Panc1 (cell line): ENCODE measurements around the gene ZC2HC1B. TPM values are rescaled to one million over a fixed set of nuclear protein-coding genes. Genes with fewer than 3 reads are reported as not detected.

Experiments
- ATAC-seq: fragments of 200-7000 bp; cut with Tn5 transposase; 2 replicates; pipeline ENCODE4 v1.9.1; 2020; ENCODE audit warnings: mild to moderate bottlenecking, moderate library complexity
- BruUV-seq: library from RNA; stranded (reverse); fragments of 400-500 nt; replicated peaks from 2 replicates; lab custom pipeline; 2021; lab: Mats Ljungman, UMichigan
- CTCF ChIA-PET: fragments of 300-600 bp; sonication (Branson Sonifier 250); formaldehyde crosslinking; loops from one replicate; lab custom pipeline; 2022; ENCODE audit warnings: antibody characterized with exemption; lab: Charles Lee
- POLR2A ChIA-PET: fragments of 300-600 bp; sonication (Branson Sonifier 250); formaldehyde crosslinking; loops from one replicate; lab custom pipeline; 2022; ENCODE audit warnings: antibody characterized with exemption; lab: Charles Lee
- DNase-seq: peaks from one replicate; pipeline ENCODE4 v3.0.0-alpha.2; 2010; ENCODE audit warnings: low read depth, low spot score
- H3K27ac ChIP-seq: 2 replicates; pipeline ENCODE4 v1.5.1; 2011; ENCODE audit warnings: mild to moderate bottlenecking, low read length, inconsistent platforms
- H3K27me3 ChIP-seq: fragments of 200-500 bp; sonication (Bioruptor generic); 2 replicates; pipeline ENCODE4 v1.6.0; 2014; ENCODE audit warnings: low read length, inconsistent platforms; ENCODE audit not compliant: control insufficient read depth, insufficient read depth
- H3K36me3 ChIP-seq: fragments of 200-500 bp; sonication (Bioruptor generic); 2 replicates; pipeline ENCODE4 v1.5.1; 2014; ENCODE audit warnings: inconsistent platforms, mild to moderate bottlenecking, low read length, moderate library complexity; ENCODE audit not compliant: control insufficient read depth, insufficient read depth
- H3K4me1 ChIP-seq: 2 replicates; pipeline ENCODE4 v1.5.1; 2011; ENCODE audit warnings: inconsistent platforms, mild to moderate bottlenecking, low read length, moderate library complexity; ENCODE audit not compliant: control insufficient read depth, insufficient read depth
- H3K4me3 ChIP-seq, 2 experiments: 2 replicates each; pipeline ENCODE4 v1.5.1; 2011 to 2012; ENCODE audit warnings: low read depth in 2 of 2, low read length in 2 of 2, mild to moderate bottlenecking in 2 of 2, inconsistent platforms in 1 of 2, moderate library complexity in 1 of 2
- H3K9me3 ChIP-seq: fragments of 200-500 bp; sonication (Bioruptor generic); 2 replicates; pipeline ENCODE4 v1.5.1; 2014; ENCODE audit warnings: low read depth, mild to moderate bottlenecking, inconsistent platforms, low read length, moderate library complexity; ENCODE audit not compliant: control insufficient read depth, insufficient read depth
- POLR2AphosphoS5 ChIP-seq: IDR thresholded peaks from 2 replicates; pipeline ENCODE4 v1.6.1; 2012; ENCODE audit warnings: mild to moderate bottlenecking, low read depth, low read length, moderate library complexity
- SIN3A ChIP-seq: IDR thresholded peaks from 2 replicates; pipeline ENCODE4 v1.6.1; 2012; ENCODE audit warnings: low read depth, mild to moderate bottlenecking, low read length, moderate library complexity, borderline replicate concordance; ENCODE audit not compliant: insufficient read depth
- TCF7L2 ChIP-seq: IDR thresholded peaks from 2 replicates; pipeline ENCODE4 v1.6.1; 2011; ENCODE audit warnings: mild to moderate bottlenecking, low read depth, low read length, inconsistent platforms
- in situ Hi-C: cut with HindIII; loops from 2 replicates; pipeline ENCODE4 v1.10.0; 2016; ENCODE audit warnings: low sequenced_read_pairs, low pct_unique_long_range_greater_than_20kb
- intact Hi-C: fragments of 100-400 bp; cut with micrococcal nuclease; formaldehyde crosslinking; loops from one replicate; pipeline ENCODE4 v1.10.0; 2022; ENCODE audit not compliant: unreplicated experiment
- total RNA-seq: library from RNA; stranded (reverse); gene quantifications from one replicate; pipeline ENCODE4 v1.2.1, GENCODE V29; 2021; ENCODE audit not compliant: unreplicated experiment
- TF ChIP-seq, protein P1 (sequence below), 2 experiments: IDR thresholded peaks; 2 replicates each; pipeline ENCODE4 v1.6.1; 2011 to 2012; ENCODE audit warnings: low read depth in 2 of 2, control low read depth in 1 of 2, low read length in 1 of 2, mild to moderate bottlenecking in 1 of 2, moderate library complexity in 1 of 2; ENCODE audit not compliant: insufficient read depth in 1 of 2
- TF ChIP-seq, protein P2 (sequence below): fragments of 450-650 bp; IDR thresholded peaks from 2 replicates; pipeline ENCODE4 v1.5.1; 2017; ENCODE audit warnings: mild to moderate bottlenecking

ZC2HC1B gene
- total RNA-seq, 1 experiment from 2014 or later = not detected

DNA sequence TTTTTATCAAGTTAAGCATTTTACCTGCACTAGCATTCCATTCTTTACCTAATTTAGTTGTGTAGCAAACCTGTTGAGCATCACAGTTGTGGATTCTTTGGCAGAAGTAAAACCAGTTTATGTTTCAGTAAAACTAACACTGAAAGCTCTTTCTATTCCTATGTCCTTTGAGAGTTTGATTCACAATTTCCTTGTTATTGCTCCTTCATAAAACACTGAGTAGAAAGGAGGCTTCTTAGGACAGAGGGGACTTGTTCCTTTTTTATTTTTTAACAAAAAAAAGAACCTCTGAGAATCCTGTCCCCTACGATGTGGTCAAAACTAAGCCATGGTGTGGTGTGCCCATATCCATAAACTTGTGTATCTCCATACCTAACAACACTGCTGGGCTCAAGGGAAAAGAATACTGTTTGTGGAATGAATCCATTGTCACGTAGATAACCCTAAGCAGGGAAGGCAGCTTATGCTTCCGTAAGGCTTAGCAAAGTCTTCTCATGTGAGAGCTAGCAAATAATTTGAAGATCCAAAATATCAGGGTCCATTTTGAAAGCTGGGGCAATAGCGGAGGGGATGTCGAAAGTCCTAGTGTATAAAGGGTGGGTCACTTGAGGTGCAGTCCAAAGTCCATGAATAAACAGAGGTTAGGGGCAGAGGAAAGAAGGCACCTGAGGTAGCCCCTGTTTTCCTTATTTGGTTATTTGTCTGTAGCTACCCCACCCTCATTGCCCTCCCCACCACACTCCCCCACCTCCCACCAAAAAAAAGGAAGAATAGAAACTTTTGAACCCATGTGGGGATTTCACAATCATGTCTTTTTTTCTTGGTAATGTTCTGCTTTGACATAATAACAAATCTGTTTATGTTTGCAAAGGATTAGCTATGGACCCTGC is 72.7 kb downstream of the ZC2HC1B start:
- peaks cover 7% of the 10 kb centered on the region; the same call in 1 of the 2 replicates for H3K27me3 ChIP-seq
- H3K36me3 ChIP-seq = no peaks in the 10 kb centered on the region
- H3K27ac ChIP-seq = no peak overlapping the region
- H3K4me3 ChIP-seq = no peak overlapping the region
- ChIA-PET POLR2A (no interaction called here), CTCF (interaction anchor here (0.7 kb wide), 1 partner anchor 15 kb away, joined by 3 read pairs; no protein-coding TSS in a partner anchor)
- TF ChIP-seq, protein P1, sequence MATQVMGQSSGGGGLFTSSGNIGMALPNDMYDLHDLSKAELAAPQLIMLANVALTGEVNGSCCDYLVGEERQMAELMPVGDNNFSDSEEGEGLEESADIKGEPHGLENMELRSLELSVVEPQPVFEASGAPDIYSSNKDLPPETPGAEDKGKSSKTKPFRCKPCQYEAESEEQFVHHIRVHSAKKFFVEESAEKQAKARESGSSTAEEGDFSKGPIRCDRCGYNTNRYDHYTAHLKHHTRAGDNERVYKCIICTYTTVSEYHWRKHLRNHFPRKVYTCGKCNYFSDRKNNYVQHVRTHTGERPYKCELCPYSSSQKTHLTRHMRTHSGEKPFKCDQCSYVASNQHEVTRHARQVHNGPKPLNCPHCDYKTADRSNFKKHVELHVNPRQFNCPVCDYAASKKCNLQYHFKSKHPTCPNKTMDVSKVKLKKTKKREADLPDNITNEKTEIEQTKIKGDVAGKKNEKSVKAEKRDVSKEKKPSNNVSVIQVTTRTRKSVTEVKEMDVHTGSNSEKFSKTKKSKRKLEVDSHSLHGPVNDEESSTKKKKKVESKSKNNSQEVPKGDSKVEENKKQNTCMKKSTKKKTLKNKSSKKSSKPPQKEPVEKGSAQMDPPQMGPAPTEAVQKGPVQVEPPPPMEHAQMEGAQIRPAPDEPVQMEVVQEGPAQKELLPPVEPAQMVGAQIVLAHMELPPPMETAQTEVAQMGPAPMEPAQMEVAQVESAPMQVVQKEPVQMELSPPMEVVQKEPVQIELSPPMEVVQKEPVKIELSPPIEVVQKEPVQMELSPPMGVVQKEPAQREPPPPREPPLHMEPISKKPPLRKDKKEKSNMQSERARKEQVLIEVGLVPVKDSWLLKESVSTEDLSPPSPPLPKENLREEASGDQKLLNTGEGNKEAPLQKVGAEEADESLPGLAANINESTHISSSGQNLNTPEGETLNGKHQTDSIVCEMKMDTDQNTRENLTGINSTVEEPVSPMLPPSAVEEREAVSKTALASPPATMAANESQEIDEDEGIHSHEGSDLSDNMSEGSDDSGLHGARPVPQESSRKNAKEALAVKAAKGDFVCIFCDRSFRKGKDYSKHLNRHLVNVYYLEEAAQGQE (IDR thresholded peaks at IDR 0.05; ENCODE audit: insufficient read depth in 1 of 2, low read depth in 2 of 2, low read length in 1 of 2) = no peak
- TF ChIP-seq POLR2AphosphoS5 (no peak), TCF7L2 (no peak)
- TF ChIP-seq, protein P2, sequence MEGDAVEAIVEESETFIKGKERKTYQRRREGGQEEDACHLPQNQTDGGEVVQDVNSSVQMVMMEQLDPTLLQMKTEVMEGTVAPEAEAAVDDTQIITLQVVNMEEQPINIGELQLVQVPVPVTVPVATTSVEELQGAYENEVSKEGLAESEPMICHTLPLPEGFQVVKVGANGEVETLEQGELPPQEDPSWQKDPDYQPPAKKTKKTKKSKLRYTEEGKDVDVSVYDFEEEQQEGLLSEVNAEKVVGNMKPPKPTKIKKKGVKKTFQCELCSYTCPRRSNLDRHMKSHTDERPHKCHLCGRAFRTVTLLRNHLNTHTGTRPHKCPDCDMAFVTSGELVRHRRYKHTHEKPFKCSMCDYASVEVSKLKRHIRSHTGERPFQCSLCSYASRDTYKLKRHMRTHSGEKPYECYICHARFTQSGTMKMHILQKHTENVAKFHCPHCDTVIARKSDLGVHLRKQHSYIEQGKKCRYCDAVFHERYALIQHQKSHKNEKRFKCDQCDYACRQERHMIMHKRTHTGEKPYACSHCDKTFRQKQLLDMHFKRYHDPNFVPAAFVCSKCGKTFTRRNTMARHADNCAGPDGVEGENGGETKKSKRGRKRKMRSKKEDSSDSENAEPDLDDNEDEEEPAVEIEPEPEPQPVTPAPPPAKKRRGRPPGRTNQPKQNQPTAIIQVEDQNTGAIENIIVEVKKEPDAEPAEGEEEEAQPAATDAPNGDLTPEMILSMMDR = no peak
- H3K4me1 ChIP-seq = no peaks in the 10 kb centered on the region
- H3K9me3 ChIP-seq = no peaks in the 10 kb centered on the region
- in situ Hi-C loops = no loop called here
- no TSS peak for BruUV-seq
- DNase-seq (no peak), ATAC-seq (no peak)
- intact Hi-C loops = no loop called here

DNA sequence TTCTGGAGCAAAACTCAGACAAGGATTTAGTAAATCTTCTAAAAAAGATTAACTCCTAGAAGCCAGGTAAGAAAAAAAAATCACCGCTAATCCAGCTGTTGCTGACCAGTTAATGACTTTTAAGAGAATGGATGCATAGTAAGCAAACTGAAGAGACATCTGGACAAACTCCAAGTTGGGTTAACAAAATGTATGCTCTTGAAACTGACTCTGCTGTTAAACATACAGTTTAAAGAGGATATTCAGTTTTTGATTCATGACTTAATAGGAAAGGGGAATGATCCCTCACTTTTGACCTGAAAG is 73.3 kb downstream of the ZC2HC1B start:
- in situ Hi-C loops (no loop called here), intact Hi-C loops (no loop called here)
- Histone ChIP-seq H3K9me3 (no peaks in the 10 kb centered on the region), H3K4me1 (no peaks in the 10 kb centered on the region), H3K27ac (no peak overlapping the region), H3K36me3 (no peaks in the 10 kb centered on the region), H3K27me3 (peaks cover 7% of the 10 kb centered on the region; the same call in 1 of the 2 replicates), H3K4me3 (no peak overlapping the region)
- TF ChIP-seq POLR2AphosphoS5 = no peak
- TF ChIP-seq TCF7L2 = no peak
- TF ChIP-seq, protein P2 = no peak
- no peak for TF ChIP-seq SIN3A
- TF ChIP-seq, protein P1 (IDR thresholded peaks at IDR 0.05; ENCODE audit: insufficient read depth in 1 of 2, low read depth in 2 of 2, low read length in 1 of 2) = no peak
- CTCF ChIA-PET = no interaction called here
- DNase-seq (no peak), ATAC-seq (no peak)
- no TSS peak for BruUV-seq
- POLR2A ChIA-PET = no interaction called here
